ENCODE results near the gene LYRM7.
A peak's percentile ranks its signal among the peaks of the same experiment; 100 is the strongest.
"Not testable (repeated sequence)": the region's sequence is repeated elsewhere in the genome, so short reads cannot be mapped to it uniquely, and the experiment has no call there.

Gene LYRM7

GRCh38 chr5:131223751-131224386, 53.1 kb downstream of the LYRM7 start:
- Mint-ChIP-seq H3K27me3 (no peaks in the 10 kb centered on the region), H3K4me1 (peaks cover 17% of the 10 kb centered on the region), H3K9me3 (no peaks in the 10 kb centered on the region), H3K4me3 (no peak overlapping the region), H3K27ac (no peak overlapping the region)
- ATAC-seq, result no peak
- no peak for DNase-seq

GRCh38 chr5:131224387-131225201, 53.9 kb downstream of the LYRM7 start:
- peak; percentile 9 to 33 for DNase-seq
- Mint-ChIP-seq H3K4me3 (no peak overlapping the region), H3K27me3 (no peaks in the 10 kb centered on the region), H3K4me1 (peaks cover 16% of the 10 kb centered on the region), H3K9me3 (no peaks in the 10 kb centered on the region), H3K27ac (no peak overlapping the region)
- ATAC-seq, result peak; percentile 94

- Mint-ChIP-seq H3K4me3 (no peak overlapping the region), H3K4me1 (peaks cover 21% of the 10 kb centered on the region), H3K9me3 (no peaks in the 10 kb centered on the region), H3K27ac (no peak overlapping the region), H3K27me3 (no peaks in the 10 kb centered on the region)
- DNase-seq (no peak), ATAC-seq (no peak)
Measured at GRCh38 chr5:131225282-131225974, 54.7 kb downstream of the LYRM7 start.

GRCh38 chr5:131226899-131227298, 56.2 kb downstream of the LYRM7 start:
- no peak overlapping the region for H3K4me3 Mint-ChIP-seq
- DNase-seq (no peak), ATAC-seq (no peak)
- H3K9me3 Mint-ChIP-seq, result no peaks in the 10 kb centered on the region
- no peaks in the 10 kb centered on the region for H3K27me3 Mint-ChIP-seq
- H3K4me1 Mint-ChIP-seq, result peaks cover 19% of the 10 kb centered on the region
- H3K27ac Mint-ChIP-seq, result no peak overlapping the region

GRCh38 chr5:131228646-131229045, 57.9 kb downstream of the LYRM7 start:
- H3K4me3 Mint-ChIP-seq, result no peak overlapping the region
- H3K9me3 Mint-ChIP-seq, result no peaks in the 10 kb centered on the region
- H3K27ac Mint-ChIP-seq, result no peak overlapping the region
- DNase-seq (no peak), ATAC-seq (no peak)
- peaks cover 18% of the 10 kb centered on the region for H3K4me1 Mint-ChIP-seq
- H3K27me3 Mint-ChIP-seq, result no peaks in the 10 kb centered on the region

GRCh38 chr5:131229623-131230022, 58.9 kb downstream of the LYRM7 start:
- DNase-seq (no peak), ATAC-seq (no peak)
- Mint-ChIP-seq H3K27me3 (no peaks in the 10 kb centered on the region), H3K27ac (no peak overlapping the region), H3K4me3 (no peak overlapping the region), H3K9me3 (no peaks in the 10 kb centered on the region), H3K4me1 (peaks cover 18% of the 10 kb centered on the region)

- no peak for DNase-seq
- no peak overlapping the region for H3K4me3 Mint-ChIP-seq
- H3K27me3 Mint-ChIP-seq, result no peaks in the 10 kb centered on the region
- H3K4me1 Mint-ChIP-seq, result peaks cover 18% of the 10 kb centered on the region
- ATAC-seq, result no peak
- no peak overlapping the region for H3K27ac Mint-ChIP-seq
- no peaks in the 10 kb centered on the region for H3K9me3 Mint-ChIP-seq
Measured at GRCh38 chr5:131230406-131230805, 59.7 kb downstream of the LYRM7 start.

GRCh38 chr5:131239686-131240085, 68.9 kb downstream of the LYRM7 start:
- H3K27ac Mint-ChIP-seq, result no peak overlapping the region
- peaks cover 29% of the 10 kb centered on the region for H3K4me1 Mint-ChIP-seq
- DNase-seq (no peak), ATAC-seq (no peak)
- no peaks in the 10 kb centered on the region for H3K9me3 Mint-ChIP-seq
- no peak overlapping the region for H3K4me3 Mint-ChIP-seq
- H3K27me3 Mint-ChIP-seq, result no peaks in the 10 kb centered on the region

GRCh38 chr5:131242728-131243255, 72.0 kb downstream of the LYRM7 start:
- DNase-seq (no peak), ATAC-seq (peak; percentile 82)
- Mint-ChIP-seq H3K9me3 (no peaks in the 10 kb centered on the region), H3K4me3 (no peak overlapping the region), H3K4me1 (peaks cover 26% of the 10 kb centered on the region), H3K27ac (peak overlapping the region in 1 of 2 donors; percentile 13), H3K27me3 (no peaks in the 10 kb centered on the region)

- no peaks in the 10 kb centered on the region for H3K9me3 Mint-ChIP-seq
- H3K4me3 Mint-ChIP-seq, result no peak overlapping the region
- peaks cover 40% of the 10 kb centered on the region for H3K4me1 Mint-ChIP-seq
- no peaks in the 10 kb centered on the region for H3K27me3 Mint-ChIP-seq
- ATAC-seq (no peak), DNase-seq (no peak)
- H3K27ac Mint-ChIP-seq, result peak overlapping the region in 1 of 2 donors; percentile 78
Measured at GRCh38 chr5:131245312-131245711, 74.6 kb downstream of the LYRM7 start.

- no peak overlapping the region for H3K4me3 Mint-ChIP-seq
- peaks cover 46% of the 10 kb centered on the region for H3K4me1 Mint-ChIP-seq
- no peaks in the 10 kb centered on the region for H3K27me3 Mint-ChIP-seq
- peak overlapping the region; percentile 42 to 78 for H3K27ac Mint-ChIP-seq
- H3K9me3 Mint-ChIP-seq, result no peaks in the 10 kb centered on the region
- ATAC-seq, result no peak
- DNase-seq, result no peak
Measured at GRCh38 chr5:131245948-131246347, 75.2 kb downstream of the LYRM7 start.

- no peak for ATAC-seq
- Mint-ChIP-seq H3K27ac (no peak overlapping the region), H3K9me3 (no peaks in the 10 kb centered on the region), H3K4me1 (peaks cover 50% of the 10 kb centered on the region), H3K4me3 (no peak overlapping the region), H3K27me3 (no peaks in the 10 kb centered on the region)
- DNase-seq, result no peak
Measured at GRCh38 chr5:131246504-131246903, 75.8 kb downstream of the LYRM7 start.

GRCh38 chr5:131250751-131251475, 80.2 kb downstream of the LYRM7 start:
- Mint-ChIP-seq H3K27me3 (no peaks in the 10 kb centered on the region), H3K4me3 (peak overlapping the region; percentile 80 to 86), H3K4me1 (peaks cover 54% of the 10 kb centered on the region), H3K27ac (peak overlapping the region; percentile 86 to 95), H3K9me3 (no peaks in the 10 kb centered on the region)
- ATAC-seq (no peak), DNase-seq (no peak)

- Mint-ChIP-seq H3K27ac (peak overlapping the region; percentile 96 to 98), H3K4me3 (peak overlapping the region; percentile 87 to 95)
- peak; percentile 87 for ATAC-seq
Measured at GRCh38 chr5:131252824-131253171, 82.1 kb downstream of the LYRM7 start.

GRCh38 chr5:131254025-131254424, 83.3 kb downstream of the LYRM7 start:
- ATAC-seq, H3K9me3 Mint-ChIP-seq, H3K27me3 Mint-ChIP-seq: not testable (repeated sequence)
- Mint-ChIP-seq H3K4me3 (peak overlapping the region; percentile 86 to 95), H3K4me1 (peaks cover 82% of the 10 kb centered on the region), H3K27ac (peak overlapping the region; percentile 96 to 98)
- peak in 1 of 2 donors; percentile 33 for DNase-seq

More at GRCh38 chr5:131252824-131253171, 82.1 kb downstream of the LYRM7 start:
- no peaks in the 10 kb centered on the region for H3K27me3 Mint-ChIP-seq
- peak; percentile 57 to 78 for DNase-seq
- H3K9me3 Mint-ChIP-seq, result no peaks in the 10 kb centered on the region
- peaks cover 72% of the 10 kb centered on the region for H3K4me1 Mint-ChIP-seq

Measured in stimulated activated naive CD8-positive, alpha-beta T cell treated with anti-CD3 and anti-CD28 coated beads, Interleukin-15, amount 100 ng/mL, for 72 hours (primary cell).